Loucy (cell line): ENCODE results near the gene GBP2.

Source experiments
- EZH2phosphoT487 ChIP-seq: fragments of 200-600 bp; IDR thresholded peaks from 2 replicates; pipeline ENCODE4 v1.6.1; 2018; ENCODE audit warnings: antibody characterized with exemption, mild to moderate bottlenecking, moderate library complexity, borderline replicate concordance
- TF ChIP-seq, protein P1 (sequence below): fragments of 200-600 bp; sonication (generic); conservative IDR thresholded peaks from 2 replicates; pipeline ENCODE4 v1.5.1; 2014; ENCODE audit warnings: mild to moderate bottlenecking, antibody characterized with exemption, low read length

DNA sequence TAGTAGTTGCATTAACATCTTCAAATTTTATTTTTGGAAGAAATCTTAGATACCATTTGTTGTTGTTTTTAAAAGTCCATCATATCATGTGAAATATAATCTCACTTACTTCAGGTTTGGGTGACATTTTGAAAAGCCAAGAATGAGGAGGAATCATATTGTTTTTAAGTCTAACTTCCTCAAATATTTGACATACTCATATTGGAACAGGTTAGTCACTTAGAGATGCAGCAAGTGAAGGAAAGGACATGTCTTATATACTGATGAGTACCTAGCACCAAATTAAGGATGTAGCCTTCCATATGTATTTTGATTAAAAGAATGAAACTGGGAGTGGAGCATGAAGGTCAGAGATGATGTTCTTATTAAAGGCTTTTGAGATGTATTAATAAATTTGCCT lies 23.9 kb downstream of the GBP2 start:
- no peak for TF ChIP-seq EZH2phosphoT487
- TF ChIP-seq, protein P1, sequence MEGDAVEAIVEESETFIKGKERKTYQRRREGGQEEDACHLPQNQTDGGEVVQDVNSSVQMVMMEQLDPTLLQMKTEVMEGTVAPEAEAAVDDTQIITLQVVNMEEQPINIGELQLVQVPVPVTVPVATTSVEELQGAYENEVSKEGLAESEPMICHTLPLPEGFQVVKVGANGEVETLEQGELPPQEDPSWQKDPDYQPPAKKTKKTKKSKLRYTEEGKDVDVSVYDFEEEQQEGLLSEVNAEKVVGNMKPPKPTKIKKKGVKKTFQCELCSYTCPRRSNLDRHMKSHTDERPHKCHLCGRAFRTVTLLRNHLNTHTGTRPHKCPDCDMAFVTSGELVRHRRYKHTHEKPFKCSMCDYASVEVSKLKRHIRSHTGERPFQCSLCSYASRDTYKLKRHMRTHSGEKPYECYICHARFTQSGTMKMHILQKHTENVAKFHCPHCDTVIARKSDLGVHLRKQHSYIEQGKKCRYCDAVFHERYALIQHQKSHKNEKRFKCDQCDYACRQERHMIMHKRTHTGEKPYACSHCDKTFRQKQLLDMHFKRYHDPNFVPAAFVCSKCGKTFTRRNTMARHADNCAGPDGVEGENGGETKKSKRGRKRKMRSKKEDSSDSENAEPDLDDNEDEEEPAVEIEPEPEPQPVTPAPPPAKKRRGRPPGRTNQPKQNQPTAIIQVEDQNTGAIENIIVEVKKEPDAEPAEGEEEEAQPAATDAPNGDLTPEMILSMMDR: no peak
